Activated CD4-positive, alpha-beta T cell treated with anti-CD3 and anti-CD28 coated beads, Interleukin-2, amount 10 ng/mL, durations not matched to agents 7 days and 5 days (primary cell): ENCODE data around the gene NRGN. TPM values are rescaled to one million over a fixed set of nuclear protein-coding genes. Genes with fewer than 3 reads are reported as not detected.

Source experiments
- CTCF ChIA-PET: fragments of 350-600 bp; sonication (Branson Sonifier 250); formaldehyde crosslinking; loops from one replicate; lab custom pipeline; 2021; ENCODE audit warnings: antibody characterized with exemption; lab: Charles Lee
- POLR2A ChIA-PET: fragments of 350-600 bp; sonication (Branson Sonifier 250); formaldehyde crosslinking; loops from one replicate; lab custom pipeline; 2021; ENCODE audit warnings: antibody characterized with exemption; lab: Charles Lee
- DNase-seq: peaks from one replicate; pipeline ENCODE4 v3.0.0-alpha.2; 2020
- H3K27ac Mint-ChIP-seq: one replicate; pipeline ENCODE4 v1.8.0; 2021; ENCODE audit warnings: mild to moderate bottlenecking, moderate library complexity, mixed read lengths
- H3K27me3 Mint-ChIP-seq: one replicate; pipeline ENCODE4 v1.8.0; 2021; ENCODE audit warnings: mixed read lengths
- H3K36me3 Mint-ChIP-seq: one replicate; pipeline ENCODE4 v1.8.0; 2021; ENCODE audit warnings: low read depth, mixed read lengths
- H3K4me1 Mint-ChIP-seq: one replicate; pipeline ENCODE4 v1.8.0; 2021; ENCODE audit warnings: mixed read lengths
- H3K4me3 Mint-ChIP-seq: one replicate; pipeline ENCODE4 v1.8.0; 2021; ENCODE audit warnings: mild to moderate bottlenecking, moderate library complexity, mixed read lengths
- H3K9me3 Mint-ChIP-seq: one replicate; pipeline ENCODE4 v1.8.0; 2021; ENCODE audit warnings: mixed read lengths
- total RNA-seq, 2 experiments: library from RNA; stranded (reverse); gene quantifications; one replicate each; pipeline ENCODE4 v1.2.3, GENCODE V29; 2021

NRGN gene
- total RNA-seq, 2 experiments from 2014 or later, result 8.9 to 11.6 TPM

DNA sequence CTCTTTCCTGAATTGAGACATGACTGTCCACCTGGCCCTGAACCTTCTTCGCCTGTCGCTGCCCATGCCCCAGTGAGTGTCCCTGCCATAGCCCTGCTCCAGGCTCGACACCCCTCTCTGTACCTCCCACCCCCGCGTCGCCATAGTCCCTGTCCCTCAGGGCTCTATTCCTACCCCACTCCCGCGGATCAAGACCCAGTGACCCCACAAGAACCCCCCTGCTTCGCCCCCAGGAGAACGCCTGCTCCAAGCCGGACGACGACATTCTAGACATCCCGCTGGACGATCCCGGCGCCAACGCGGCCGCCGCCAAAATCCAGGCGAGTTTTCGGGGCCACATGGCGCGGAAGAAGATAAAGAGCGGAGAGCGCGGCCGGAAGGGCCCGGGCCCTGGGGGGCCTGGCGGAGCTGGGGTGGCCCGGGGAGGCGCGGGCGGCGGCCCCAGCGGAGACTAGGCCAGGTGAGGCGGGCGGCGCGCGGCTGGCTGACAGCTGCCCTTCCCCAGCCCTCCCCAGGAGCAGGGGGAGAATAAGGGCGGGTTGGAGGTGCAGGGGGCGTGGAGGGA lies 5.6 kb downstream of the NRGN start:
- DNase-seq, result no peak
- Mint-ChIP-seq H3K27me3 (peaks cover 13% of the 10 kb centered on the region), H3K9me3 (no peaks in the 10 kb centered on the region), H3K4me1 (peaks cover 44% of the 10 kb centered on the region), H3K4me3 (peak overlapping the region; percentile 85), H3K27ac (no peak overlapping the region), H3K36me3 (no peaks in the 10 kb centered on the region)
- POLR2A ChIA-PET, result no interaction called here
- CTCF ChIA-PET, result interaction anchor here (0.7 to 3.1 kb wide), 14 partner anchors 8 to 397 kb away, joined by 3 to 21 read pairs (median 4); partner anchors contain the start of genes MSANTD2 and TBRG1

- peaks cover 13% of the 10 kb centered on the region for H3K27me3 Mint-ChIP-seq
- peaks cover 40% of the 10 kb centered on the region for H3K4me1 Mint-ChIP-seq
- ChIA-PET CTCF (interaction anchor here (0.7 to 3.1 kb wide), 27 partner anchors 9 to 396 kb away, joined by 3 to 21 read pairs (median 4); partner anchors contain the start of genes MSANTD2 and TBRG1), POLR2A (interaction anchor here (0.6 kb wide), 1 partner anchor 61 kb away, joined by 3 read pairs; no protein-coding TSS in a partner anchor)
- DNase-seq, result peak; percentile 38
- H3K36me3 Mint-ChIP-seq, result no peaks in the 10 kb centered on the region
- peak overlapping the region; percentile 85 for H3K4me3 Mint-ChIP-seq
- H3K27ac Mint-ChIP-seq, result peak overlapping the region; percentile 92
- H3K9me3 Mint-ChIP-seq, result no peaks in the 10 kb centered on the region
Measured at GRCh38 chr11:124745835-124746620, 6.3 kb downstream of the NRGN start.

DNA sequence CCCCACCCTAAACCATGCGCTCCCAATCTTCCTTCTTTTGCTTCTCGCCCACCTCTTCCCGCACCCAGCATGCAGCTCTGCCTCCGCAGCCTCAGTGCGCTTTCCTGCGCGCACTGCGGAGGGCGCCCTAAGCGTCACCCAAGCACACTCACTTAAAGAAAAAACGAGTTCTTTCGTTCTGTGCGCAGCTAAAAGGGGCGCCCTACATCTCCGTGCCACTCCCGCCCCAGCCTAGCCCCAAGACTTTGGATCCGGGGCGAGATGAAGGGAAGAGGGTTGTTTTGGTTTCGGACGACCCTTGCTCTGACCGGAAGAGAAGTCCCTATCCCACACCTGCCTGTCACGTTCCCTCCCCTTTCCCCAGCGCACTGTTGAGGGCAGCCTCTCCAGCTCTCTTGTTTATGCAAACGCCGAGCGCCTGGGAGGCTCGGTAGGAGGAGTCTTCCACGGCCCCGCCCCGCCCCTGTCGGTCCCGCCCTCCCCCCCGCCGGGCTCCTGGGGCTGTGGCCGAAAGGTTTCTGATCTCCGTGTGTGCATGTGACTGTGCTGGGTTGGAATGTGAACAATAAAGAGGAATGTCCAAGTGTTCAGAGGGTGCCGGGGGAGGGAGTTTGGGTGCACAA lies 7.0 kb downstream of the NRGN start:
- H3K4me1 Mint-ChIP-seq, result peaks cover 38% of the 10 kb centered on the region
- H3K27me3 Mint-ChIP-seq, result peaks cover 7% of the 10 kb centered on the region
- CTCF ChIA-PET, result interaction anchor here (0.6 to 3.1 kb wide), 25 partner anchors 8 to 396 kb away, joined by 3 to 21 read pairs (median 4); partner anchors contain the start of gene MSANTD2
- DNase-seq, result peak; percentile 79
- peak overlapping the region; percentile 92 for H3K27ac Mint-ChIP-seq
- POLR2A ChIA-PET, result interaction anchor here (0.6 kb wide), 1 partner anchor 60 kb away, joined by 3 read pairs; no protein-coding TSS in a partner anchor
- H3K4me3 Mint-ChIP-seq, result peak overlapping the region; percentile 85
- no peaks in the 10 kb centered on the region for H3K9me3 Mint-ChIP-seq
- H3K36me3 Mint-ChIP-seq, result no peaks in the 10 kb centered on the region

- no peak for DNase-seq
- Mint-ChIP-seq H3K27ac (peak overlapping the region; percentile 82), H3K36me3 (no peaks in the 10 kb centered on the region), H3K27me3 (peaks cover 2% of the 10 kb centered on the region), H3K4me3 (peak overlapping the region; percentile 85), H3K4me1 (peaks cover 37% of the 10 kb centered on the region), H3K9me3 (no peaks in the 10 kb centered on the region)
- POLR2A ChIA-PET, result no interaction called here
- CTCF ChIA-PET, result interaction anchor here (0.8 to 3.1 kb wide), 12 partner anchors 8 to 53 kb away, joined by 3 to 21 read pairs (median 6); partner anchors contain the start of genes MSANTD2 and NRGN
Measured at GRCh38 chr11:124747406-124748099, 7.8 kb downstream of the NRGN start.

DNA sequence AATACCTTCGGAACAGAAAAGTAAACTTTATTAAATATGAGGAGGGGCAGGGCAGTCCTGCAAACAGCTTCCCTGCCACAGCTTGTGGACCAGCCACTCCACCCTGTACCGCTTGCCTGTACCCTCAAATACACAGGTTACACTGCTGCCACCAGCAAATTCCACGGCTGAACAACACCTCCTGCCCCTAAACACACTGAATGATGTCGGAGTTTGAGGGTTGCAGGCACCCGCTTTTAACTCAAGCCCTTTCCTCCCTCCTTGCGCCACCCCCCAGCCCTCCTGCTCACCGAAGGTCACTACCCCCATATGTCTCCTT lies 8.3 kb downstream of the NRGN start:
- no peaks in the 10 kb centered on the region for H3K36me3 Mint-ChIP-seq
- no peak overlapping the region for H3K27ac Mint-ChIP-seq
- H3K4me1 Mint-ChIP-seq, result peaks cover 37% of the 10 kb centered on the region
- no peak for DNase-seq
- POLR2A ChIA-PET, result no interaction called here
- peaks cover 2% of the 10 kb centered on the region for H3K27me3 Mint-ChIP-seq
- H3K9me3 Mint-ChIP-seq, result no peaks in the 10 kb centered on the region
- CTCF ChIA-PET, result interaction anchor here (0.8 to 3.1 kb wide), 4 partner anchors 8 to 53 kb away, joined by 3 to 12 read pairs (median 8); partner anchors contain the start of genes MSANTD2 and NRGN
- no peak overlapping the region for H3K4me3 Mint-ChIP-seq

GRCh38 chr11:124748481-124749343 lies 9.0 kb downstream of the NRGN start:
- Mint-ChIP-seq H3K4me3 (no peak overlapping the region), H3K4me1 (peaks cover 37% of the 10 kb centered on the region), H3K36me3 (no peaks in the 10 kb centered on the region), H3K9me3 (no peaks in the 10 kb centered on the region), H3K27me3 (peaks cover 2% of the 10 kb centered on the region), H3K27ac (no peak overlapping the region)
- no peak for DNase-seq
- CTCF ChIA-PET, result interaction anchor here (0.8 to 2.0 kb wide), 3 partner anchors 9 to 10 kb away, joined by 3 to 9 read pairs (median 6); partner anchors contain the start of gene NRGN
- POLR2A ChIA-PET, result no interaction called here

GRCh38 chr11:124749912-124750311 lies 10.2 kb downstream of the NRGN start:
- H3K9me3 Mint-ChIP-seq, result no peaks in the 10 kb centered on the region
- ChIA-PET CTCF (no interaction called here), POLR2A (no interaction called here)
- no peak overlapping the region for H3K27ac Mint-ChIP-seq
- H3K4me1 Mint-ChIP-seq, result peaks cover 37% of the 10 kb centered on the region
- no peaks in the 10 kb centered on the region for H3K36me3 Mint-ChIP-seq
- no peak overlapping the region for H3K4me3 Mint-ChIP-seq
- peaks cover 2% of the 10 kb centered on the region for H3K27me3 Mint-ChIP-seq
- no peak for DNase-seq

- no peaks in the 10 kb centered on the region for H3K36me3 Mint-ChIP-seq
- H3K4me3 Mint-ChIP-seq, result no peak overlapping the region
- peaks cover 35% of the 10 kb centered on the region for H3K4me1 Mint-ChIP-seq
- CTCF ChIA-PET, result interaction anchor here (1.2 to 1.9 kb wide), 2 partner anchors 11 to 21 kb away, joined by 3 to 4 read pairs; partner anchors contain the start of gene NRGN
- H3K9me3 Mint-ChIP-seq, result no peaks in the 10 kb centered on the region
- POLR2A ChIA-PET, result no interaction called here
- peaks cover 3% of the 10 kb centered on the region for H3K27me3 Mint-ChIP-seq
- DNase-seq, result no peak
- no peak overlapping the region for H3K27ac Mint-ChIP-seq
Measured at GRCh38 chr11:124751391-124751740, 11.6 kb downstream of the NRGN start.

- Mint-ChIP-seq H3K27me3 (peaks cover 7% of the 10 kb centered on the region), H3K4me1 (peaks cover 33% of the 10 kb centered on the region), H3K27ac (no peak within 1 kb of the TSS), H3K9me3 (no peaks in the 10 kb centered on the region), H3K36me3 (no peaks in the 10 kb centered on the region), H3K4me3 (no peak within 1 kb of the TSS)
- no peak for DNase-seq
- ChIA-PET CTCF (interaction anchor here (0.5 to 1.9 kb wide), 7 partner anchors 11 to 263 kb away, joined by 3 to 8 read pairs (median 3); partner anchors contain the start of genes ESAM and NRGN), POLR2A (no interaction called here)
Measured at GRCh38 chr11:124751741-124752470, 12.2 kb downstream of the NRGN start, which contains the start of gene VSIG2. Gene VSIG2, minus strand, starts transcription at chr11:124752255. Its CDS starts 118 bp downstream, at chr11:124752137.

DNA sequence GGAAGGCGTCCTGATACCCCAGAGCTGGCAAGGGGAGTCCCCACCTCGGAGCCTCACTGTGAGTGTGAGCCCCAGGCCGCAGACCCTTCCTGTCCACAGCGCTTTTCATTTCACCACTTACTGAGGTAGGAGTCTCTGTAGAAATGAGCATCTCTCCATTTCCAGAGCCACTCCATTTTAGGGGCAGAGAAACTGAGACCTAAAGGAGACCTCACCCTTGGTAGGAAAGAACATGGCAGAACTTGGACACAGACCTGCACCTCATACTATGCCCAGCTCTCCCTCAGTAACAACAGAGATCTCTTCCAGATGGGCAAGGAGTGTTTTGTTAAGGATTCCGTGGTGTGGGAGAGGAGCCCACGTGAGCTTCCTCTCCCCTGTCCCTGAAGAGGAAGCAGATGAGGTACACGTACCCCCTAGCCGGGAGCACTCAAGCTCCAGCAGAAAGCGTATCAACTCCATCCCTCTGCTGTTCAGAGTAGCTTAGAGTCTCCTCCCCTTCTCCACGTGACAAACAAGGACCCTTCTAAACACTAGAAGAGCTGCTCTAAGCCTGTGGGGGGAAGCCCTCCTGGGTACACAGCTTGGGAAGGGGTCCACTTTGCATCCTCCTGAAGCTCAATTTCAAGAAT lies 12.8 kb downstream of the NRGN start:
- ChIA-PET POLR2A (no interaction called here), CTCF (interaction anchor here (0.5 to 1.9 kb wide), 8 partner anchors 10 to 652 kb away, joined by 3 to 8 read pairs (median 4); partner anchors contain the start of gene ESAM)
- no peak for DNase-seq
- peaks cover 28% of the 10 kb centered on the region for H3K4me1 Mint-ChIP-seq
- H3K4me3 Mint-ChIP-seq, result no peak overlapping the region
- no peaks in the 10 kb centered on the region for H3K36me3 Mint-ChIP-seq
- H3K27ac Mint-ChIP-seq, result no peak overlapping the region
- no peaks in the 10 kb centered on the region for H3K9me3 Mint-ChIP-seq
- peaks cover 13% of the 10 kb centered on the region for H3K27me3 Mint-ChIP-seq
